OCI-M2 (cell line): ENCODE data around the gene ZNF346.
"Not testable (repeated sequence)": the region's sequence is repeated elsewhere in the genome, so short reads cannot be mapped to it uniquely, and the experiment has no call there.

Experiments used
- DNase-seq: peaks from one replicate; lab custom pipeline; 2025; ENCODE audit not compliant: unreplicated experiment; lab: John Stamatoyannopoulos, UW

ZNF346 gene

GRCh38 chr5:177008716-177009115, 13.8 kb upstream of the ZNF346 start:
- DNase-seq: no peak

- DNase-seq: no peak
Measured at GRCh38 chr5:177010153-177010552, 12.3 kb upstream of the ZNF346 start.

- DNase-seq: no peak
Measured at GRCh38 chr5:177015156-177015555, 7.3 kb upstream of the ZNF346 start.

- no peak for DNase-seq
Measured at GRCh38 chr5:177018341-177018740, 4.2 kb upstream of the ZNF346 start.

GRCh38 chr5:177020033-177020432, 2.5 kb upstream of the ZNF346 start:
- DNase-seq: no peak

- DNase-seq: no peak
Measured at GRCh38 chr5:177023303-177023664, 788 bp downstream of the ZNF346 start.

GRCh38 chr5:177024559-177024958, 2.1 kb downstream of the ZNF346 start:
- DNase-seq: no peak

GRCh38 chr5:177025101-177025601, 2.7 kb downstream of the ZNF346 start:
- DNase-seq: no peak

GRCh38 chr5:177027665-177028064, 5.2 kb downstream of the ZNF346 start:
- DNase-seq: no peak

GRCh38 chr5:177029498-177029897, 7.0 kb downstream of the ZNF346 start:
- no peak for DNase-seq

GRCh38 chr5:177035976-177036375, 13.5 kb downstream of the ZNF346 start:
- DNase-seq: no peak

GRCh38 chr5:177036443-177036842, 13.9 kb downstream of the ZNF346 start:
- no peak for DNase-seq

- DNase-seq: no peak
Measured at GRCh38 chr5:177036921-177037320, 14.4 kb downstream of the ZNF346 start.

GRCh38 chr5:177040814-177041420, 18.4 kb downstream of the ZNF346 start:
- no peak for DNase-seq

GRCh38 chr5:177041936-177042335, 19.4 kb downstream of the ZNF346 start:
- DNase-seq: no peak

- DNase-seq: no peak
Measured at GRCh38 chr5:177043114-177043513, 20.6 kb downstream of the ZNF346 start.

- no peak for DNase-seq
Measured at GRCh38 chr5:177043958-177044357, 21.5 kb downstream of the ZNF346 start.

- DNase-seq: no peak
Measured at GRCh38 chr5:177044641-177045040, 22.1 kb downstream of the ZNF346 start.

- no peak for DNase-seq
Measured at GRCh38 chr5:177045631-177046030, 23.1 kb downstream of the ZNF346 start.

- DNase-seq: not testable (repeated sequence)
Measured at GRCh38 chr5:177048531-177048930, 26.0 kb downstream of the ZNF346 start.

GRCh38 chr5:177049285-177049684, 26.8 kb downstream of the ZNF346 start:
- DNase-seq: no peak

GRCh38 chr5:177064500-177065277, 42.2 kb downstream of the ZNF346 start:
- DNase-seq: no peak

- DNase-seq: no peak
Measured at GRCh38 chr5:177065491-177065890, 43.0 kb downstream of the ZNF346 start.
